ENCODE data around the gene NEDD1.

Gene NEDD1

GRCh38 chr12:96985515-96986362 lies 78.7 kb downstream of the NEDD1 start:
- Histone ChIP-seq H3K36me3 (ENCODE audit: insufficient read depth, low read length) (no peaks in the 10 kb centered on the region), H3K9me3 (ENCODE audit: low read length) (no peaks in the 10 kb centered on the region), H3K9ac (ENCODE audit: low read length) (no peak overlapping the region), H3K4me1 (ENCODE audit: insufficient read depth, low read length) (no peaks in the 10 kb centered on the region), H3K27ac (ENCODE audit: low read depth, low read length) (no peak overlapping the region), H3K27me3 (ENCODE audit: control insufficient read depth in 1 of 2, insufficient read depth in 2 of 2, low read length in 2 of 2) (peaks cover 3 to 9% of the 10 kb centered on the region in 2 donors), H3K4me3 (ENCODE audit: low read depth in 1 of 2, low read length in 2 of 2) (peak overlapping the region; percentile 39 to 52)

GRCh38 chr12:96986883-96987523 lies 79.9 kb downstream of the NEDD1 start:
- no peaks in the 10 kb centered on the region for H3K4me1 ChIP-seq (ENCODE audit: insufficient read depth, low read length)
- H3K36me3 ChIP-seq (ENCODE audit: insufficient read depth, low read length) = no peaks in the 10 kb centered on the region
- H3K27ac ChIP-seq (ENCODE audit: low read depth, low read length) = no peak overlapping the region
- H3K9ac ChIP-seq (ENCODE audit: low read length) = no peak overlapping the region
- H3K9me3 ChIP-seq (ENCODE audit: low read length) = no peaks in the 10 kb centered on the region
- peaks cover 7 to 9% of the 10 kb centered on the region in 2 donors for H3K27me3 ChIP-seq (ENCODE audit: control insufficient read depth in 1 of 2, insufficient read depth in 2 of 2, low read length in 2 of 2)
- no peak overlapping the region for H3K4me3 ChIP-seq (ENCODE audit: low read depth in 1 of 2, low read length in 2 of 2)

DNA sequence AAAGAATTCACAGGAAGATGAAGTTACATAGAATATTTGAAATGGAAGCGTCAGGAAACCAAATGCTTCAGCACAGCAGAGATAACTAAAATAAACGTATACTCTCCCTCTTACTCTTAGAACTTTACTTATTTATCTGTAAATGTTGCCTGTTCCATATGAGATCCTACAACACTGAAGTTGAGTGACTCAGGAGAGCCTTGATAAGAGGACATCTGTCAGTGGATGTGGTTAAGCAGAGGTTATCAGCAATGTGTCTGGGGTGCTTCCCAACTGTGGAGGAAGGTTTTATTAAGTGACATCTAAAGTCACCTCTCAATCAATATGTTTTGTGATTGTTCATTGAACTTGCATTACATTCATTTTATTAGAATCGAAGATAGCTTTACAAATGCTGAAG lies 81.9 kb downstream of the NEDD1 start:
- no peaks in the 10 kb centered on the region for H3K4me1 ChIP-seq (ENCODE audit: insufficient read depth, low read length)
- no peaks in the 10 kb centered on the region for H3K9me3 ChIP-seq (ENCODE audit: low read length)
- no peak overlapping the region for H3K27ac ChIP-seq (ENCODE audit: low read depth, low read length)
- H3K9ac ChIP-seq (ENCODE audit: low read length) = no peak overlapping the region
- H3K36me3 ChIP-seq (ENCODE audit: insufficient read depth, low read length) = no peaks in the 10 kb centered on the region
- no peak overlapping the region for H3K4me3 ChIP-seq (ENCODE audit: low read depth in 1 of 2, low read length in 2 of 2)
- H3K27me3 ChIP-seq (ENCODE audit: control insufficient read depth in 1 of 2, insufficient read depth in 2 of 2, low read length in 2 of 2) = peaks cover 7 to 9% of the 10 kb centered on the region in 2 donors

DNA sequence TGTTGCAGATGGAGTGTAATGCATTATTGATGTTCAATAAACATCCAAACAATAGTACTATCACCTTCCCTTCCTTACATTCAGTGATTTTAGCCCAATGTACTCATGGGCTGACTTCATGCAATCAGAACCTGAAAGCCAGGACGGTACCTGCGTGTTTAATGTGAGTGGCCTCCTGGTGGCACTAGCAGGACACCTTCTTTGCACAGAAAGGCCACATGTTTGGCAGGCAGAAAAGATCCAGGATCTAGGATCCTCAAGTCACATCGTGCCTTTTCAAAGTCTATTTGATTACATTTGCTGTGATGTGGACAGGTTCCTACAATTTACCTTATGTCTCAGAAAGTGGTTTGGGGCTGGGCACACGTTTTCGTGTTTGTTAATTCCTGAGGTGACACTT lies 82.9 kb downstream of the NEDD1 start:
- Histone ChIP-seq H3K9me3 (ENCODE audit: low read length) (no peaks in the 10 kb centered on the region), H3K4me3 (ENCODE audit: low read depth in 1 of 2, low read length in 2 of 2) (no peak overlapping the region), H3K36me3 (ENCODE audit: insufficient read depth, low read length) (no peaks in the 10 kb centered on the region), H3K9ac (ENCODE audit: low read length) (no peak overlapping the region), H3K27ac (ENCODE audit: low read depth, low read length) (no peak overlapping the region), H3K27me3 (ENCODE audit: control insufficient read depth in 1 of 2, insufficient read depth in 2 of 2, low read length in 2 of 2) (peaks cover 7 to 9% of the 10 kb centered on the region in 2 donors), H3K4me1 (ENCODE audit: insufficient read depth, low read length) (no peaks in the 10 kb centered on the region)

DNA sequence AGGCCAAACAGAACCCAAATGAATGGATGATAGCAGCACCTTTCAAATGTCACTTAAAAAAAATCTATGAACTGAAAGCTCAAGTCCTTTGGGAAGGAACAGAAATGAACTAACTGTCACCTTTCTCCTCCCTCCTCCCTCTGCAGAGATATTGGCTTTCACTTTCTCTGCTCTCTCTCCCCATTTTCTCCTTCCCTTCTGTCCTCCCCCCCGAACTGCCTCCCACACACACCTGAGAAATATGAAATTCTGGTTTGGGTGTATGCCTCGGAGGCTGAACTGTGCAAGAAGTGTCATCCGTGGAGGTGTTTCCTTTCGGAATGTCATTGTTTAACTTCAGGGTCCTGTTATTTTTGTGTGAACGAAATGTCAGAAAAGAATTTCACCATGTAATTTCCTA lies 87.8 kb downstream of the NEDD1 start:
- H3K36me3 ChIP-seq (ENCODE audit: insufficient read depth, low read length) = no peaks in the 10 kb centered on the region

GRCh38 chr12:96995861-96996260 lies 88.8 kb downstream of the NEDD1 start:
- Histone ChIP-seq H3K36me3 (ENCODE audit: insufficient read depth, low read length) (no peaks in the 10 kb centered on the region), H3K27me3 (ENCODE audit: control insufficient read depth in 1 of 2, insufficient read depth in 2 of 2, low read length in 2 of 2) (peaks cover 0 to 4% of the 10 kb centered on the region in 2 donors), H3K4me3 (ENCODE audit: low read depth in 1 of 2, low read length in 2 of 2) (no peak overlapping the region), H3K9ac (ENCODE audit: low read length) (no peak overlapping the region), H3K27ac (ENCODE audit: low read depth, low read length) (no peak overlapping the region), H3K4me1 (ENCODE audit: insufficient read depth, low read length) (no peaks in the 10 kb centered on the region), H3K9me3 (ENCODE audit: low read length) (no peaks in the 10 kb centered on the region)

More for the DNA sequence above, 87.8 kb downstream of the NEDD1 start:
- H3K9ac ChIP-seq (ENCODE audit: low read length) = no peak overlapping the region
- H3K27ac ChIP-seq (ENCODE audit: low read depth, low read length) = no peak overlapping the region
- H3K4me3 ChIP-seq (ENCODE audit: low read depth in 1 of 2, low read length in 2 of 2) = no peak overlapping the region
- H3K9me3 ChIP-seq (ENCODE audit: low read length) = no peaks in the 10 kb centered on the region
- no peaks in the 10 kb centered on the region for H3K4me1 ChIP-seq (ENCODE audit: insufficient read depth, low read length)
- H3K27me3 ChIP-seq (ENCODE audit: control insufficient read depth in 1 of 2, insufficient read depth in 2 of 2, low read length in 2 of 2) = peaks cover 0 to 4% of the 10 kb centered on the region in 2 donors

- no peaks in the 10 kb centered on the region for H3K36me3 ChIP-seq (ENCODE audit: insufficient read depth, low read length)
- no peaks in the 10 kb centered on the region for H3K27me3 ChIP-seq (ENCODE audit: control insufficient read depth in 1 of 2, insufficient read depth in 2 of 2, low read length in 2 of 2)
- no peak overlapping the region for H3K27ac ChIP-seq (ENCODE audit: low read depth, low read length)
- no peak overlapping the region for H3K4me3 ChIP-seq (ENCODE audit: low read depth in 1 of 2, low read length in 2 of 2)
- H3K4me1 ChIP-seq (ENCODE audit: insufficient read depth, low read length) = no peaks in the 10 kb centered on the region
- H3K9me3 ChIP-seq (ENCODE audit: low read length) = no peaks in the 10 kb centered on the region
- H3K9ac ChIP-seq (ENCODE audit: low read length) = no peak overlapping the region
Observed at GRCh38 chr12:96997797-96998484, 90.9 kb downstream of the NEDD1 start.

- Histone ChIP-seq H3K36me3 (ENCODE audit: insufficient read depth, low read length) (no peaks in the 10 kb centered on the region), H3K27ac (ENCODE audit: low read depth, low read length) (no peak overlapping the region), H3K4me1 (ENCODE audit: insufficient read depth, low read length) (no peaks in the 10 kb centered on the region), H3K9ac (ENCODE audit: low read length) (no peak overlapping the region), H3K4me3 (ENCODE audit: low read depth in 1 of 2, low read length in 2 of 2) (no peak overlapping the region), H3K9me3 (ENCODE audit: low read length) (no peaks in the 10 kb centered on the region), H3K27me3 (ENCODE audit: control insufficient read depth in 1 of 2, insufficient read depth in 2 of 2, low read length in 2 of 2) (no peaks in the 10 kb centered on the region)
Observed at GRCh38 chr12:97003276-97003675, 96.2 kb downstream of the NEDD1 start.
